ENCODE results near the gene OR13D1. TPM values are rescaled to one million over a fixed set of nuclear protein-coding genes. Genes with fewer than 3 reads are reported as not detected.
A peak's percentile ranks its signal among the peaks of the same experiment; 100 is the strongest.
"Not testable (repeated sequence)": the region's sequence is repeated elsewhere in the genome, so short reads cannot be mapped to it uniquely, and the experiment has no call there.

OR13D1 gene, protein sequence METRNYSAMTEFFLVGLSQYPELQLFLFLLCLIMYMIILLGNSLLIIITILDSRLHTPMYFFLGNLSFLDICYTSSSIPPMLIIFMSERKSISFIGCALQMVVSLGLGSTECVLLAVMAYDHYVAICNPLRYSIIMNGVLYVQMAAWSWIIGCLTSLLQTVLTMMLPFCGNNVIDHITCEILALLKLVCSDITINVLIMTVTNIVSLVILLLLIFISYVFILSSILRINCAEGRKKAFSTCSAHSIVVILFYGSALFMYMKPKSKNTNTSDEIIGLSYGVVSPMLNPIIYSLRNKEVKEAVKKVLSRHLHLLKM
- not detected for polyA plus RNA-seq (ENCODE audit: insufficient read length in 4 of 4)

DNA sequence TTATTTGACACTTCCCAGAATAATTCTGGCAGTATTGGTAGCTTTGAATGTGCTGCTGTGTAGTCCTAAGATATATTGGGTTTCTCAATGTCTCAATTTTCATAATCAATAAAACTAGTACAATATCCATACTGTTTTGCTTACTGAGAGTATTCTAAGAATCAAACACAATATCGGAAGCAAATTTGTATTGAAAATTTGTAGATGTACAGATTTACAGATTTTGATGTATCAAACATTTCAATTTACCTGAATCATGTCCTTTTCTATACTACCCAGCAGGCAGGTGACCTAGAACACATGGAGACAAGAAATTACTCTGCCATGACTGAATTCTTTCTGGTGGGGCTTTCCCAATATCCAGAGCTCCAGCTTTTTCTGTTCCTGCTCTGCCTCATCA, at the start of gene OR13D1:
TSS of gene OR13D1 (plus strand) at position 301 of the 400 bp plus-strand sequence. CDS start at position 301, 0 bp downstream.
- no peak for DNase-seq (ENCODE audit: low read depth in 4 of 4, low spot score in 3 of 4)

DNA sequence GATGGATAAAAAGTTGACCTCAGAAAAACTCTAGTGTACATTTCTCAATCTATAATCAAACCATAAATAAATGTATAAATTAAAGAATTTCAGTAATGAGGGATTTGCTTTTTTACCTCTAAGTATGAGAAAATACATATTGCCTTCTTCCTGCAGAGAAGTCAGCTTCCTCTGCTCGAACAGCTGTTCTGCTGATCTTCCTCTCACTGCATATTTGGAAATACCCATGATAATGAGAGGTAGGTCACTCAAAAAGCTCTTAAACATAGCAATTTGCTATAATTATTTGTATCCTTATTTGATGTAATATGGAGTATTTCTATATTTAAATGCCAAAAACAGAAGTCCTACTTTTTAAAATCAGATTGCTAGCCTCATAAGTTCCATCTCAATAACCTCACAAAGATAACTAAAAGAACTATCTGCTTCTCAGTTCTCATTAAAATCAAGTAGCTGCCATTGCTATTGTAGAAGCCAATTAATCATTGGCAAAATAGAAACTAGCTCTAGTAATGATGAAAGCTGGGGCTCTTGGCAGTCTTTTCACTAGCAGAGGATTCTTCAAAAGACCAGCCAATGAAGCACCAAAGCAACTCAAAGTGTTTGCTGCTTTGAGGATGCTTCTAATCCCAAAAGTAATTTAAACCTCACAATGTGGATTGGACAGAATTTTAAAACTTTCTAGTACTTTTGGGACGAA, 35.7 kb upstream of the OR13D1 start:
- DNase-seq (ENCODE audit: low read depth in 4 of 4, low spot score in 3 of 4) = no peak

DNA sequence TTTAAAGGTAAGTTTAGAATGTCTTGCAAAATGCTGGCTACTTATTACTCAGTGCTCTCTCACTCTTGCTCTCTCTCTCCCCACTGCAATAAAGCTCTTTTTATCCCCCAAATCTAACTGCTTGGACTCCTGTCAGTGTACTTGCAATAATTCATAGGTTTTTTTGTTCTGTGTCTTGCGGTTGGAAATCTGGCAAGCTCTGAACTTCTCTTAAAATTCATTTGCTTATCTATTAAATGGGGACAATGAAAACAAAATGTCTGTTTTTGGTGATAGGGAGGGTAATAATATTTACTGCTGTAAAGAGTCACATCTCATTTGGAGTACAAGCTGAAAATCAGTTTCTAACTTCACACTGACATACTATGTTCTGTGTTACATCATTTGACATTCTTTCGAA, 18.7 kb upstream of the OR13D1 start:
- DNase-seq (ENCODE audit: low read depth in 4 of 4, low spot score in 3 of 4) = no peak

DNA sequence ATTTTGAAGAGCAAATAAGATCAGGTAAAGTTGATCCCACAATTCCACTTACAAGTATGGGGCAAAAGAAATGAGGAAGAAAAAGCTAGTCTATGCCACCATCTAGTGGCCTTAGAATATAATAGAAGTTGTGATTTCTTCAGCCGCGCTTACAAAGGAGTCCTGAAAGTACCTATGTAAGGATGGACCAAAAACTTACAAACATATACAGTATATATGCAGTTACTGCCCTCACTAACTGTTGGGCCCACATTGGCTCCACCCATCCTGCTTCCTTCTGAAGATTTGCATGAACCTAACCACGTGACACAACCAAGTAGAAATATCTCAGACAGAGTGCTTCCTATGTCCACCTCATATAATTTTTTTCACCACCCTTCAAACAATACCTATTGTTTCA, 11.7 kb upstream of the OR13D1 start:
- peak in 3 of 4 donors; percentile 15 to 35 (median 19) for DNase-seq (ENCODE audit: low read depth in 4 of 4, low spot score in 3 of 4)

DNA sequence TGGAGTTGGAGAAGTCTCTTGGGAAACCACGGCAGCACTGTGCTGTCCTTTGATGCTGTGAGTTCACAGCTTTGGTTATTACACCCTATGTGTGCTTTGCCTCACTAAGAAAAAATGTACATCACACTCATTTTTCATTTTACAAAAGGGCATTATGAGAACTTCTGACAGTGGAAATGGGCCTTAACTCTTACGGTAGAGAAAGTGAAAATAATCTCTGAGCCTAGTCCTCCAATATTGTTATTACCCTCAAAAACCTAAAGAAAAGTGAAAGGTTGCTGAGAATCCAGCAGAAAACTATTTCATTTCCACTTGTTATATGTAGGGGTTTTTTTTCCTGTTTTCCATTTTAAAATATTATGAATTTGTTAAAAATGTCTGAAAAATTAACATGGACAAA, 8.2 kb upstream of the OR13D1 start:
- DNase-seq (ENCODE audit: low read depth in 4 of 4, low spot score in 3 of 4) = no peak

DNA sequence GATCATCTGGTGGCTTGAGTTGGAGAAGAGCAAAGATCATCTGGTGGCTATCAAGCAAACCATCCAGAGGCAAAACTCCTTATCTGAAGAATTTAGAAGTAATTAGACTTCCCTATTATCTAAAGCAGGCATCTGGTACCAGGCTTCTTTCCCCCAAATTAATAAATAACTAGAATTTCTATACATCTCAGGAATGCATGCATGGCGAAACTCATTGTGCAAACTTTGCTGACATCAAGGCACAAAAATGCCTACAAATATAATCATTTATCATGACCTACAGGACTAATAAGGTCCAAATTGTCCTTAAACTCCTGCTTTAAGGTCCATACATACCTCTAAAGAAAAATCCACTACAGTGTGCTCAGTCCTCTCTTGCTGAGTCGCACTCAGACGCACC, 6.0 kb downstream of the OR13D1 start:
- DNase-seq (ENCODE audit: low read depth in 4 of 4, low spot score in 3 of 4) = no peak

DNA sequence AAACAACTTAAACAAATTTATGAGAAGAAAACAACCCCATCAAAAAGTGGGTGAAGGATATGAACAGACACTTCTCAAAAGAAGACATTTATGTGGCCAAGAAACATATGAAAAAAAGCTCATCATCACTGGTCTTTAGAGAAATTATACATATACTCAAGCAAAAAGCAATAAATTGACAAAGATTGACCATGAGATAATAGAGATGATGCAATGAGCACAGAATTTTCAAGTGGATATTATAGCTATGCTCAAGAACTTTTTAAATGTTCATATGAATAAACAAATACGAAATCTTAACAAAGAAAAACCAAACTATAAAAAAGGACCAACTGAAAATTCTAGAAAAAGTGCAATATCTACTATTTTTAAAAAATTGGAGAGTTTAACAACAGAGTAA, 14.4 kb downstream of the OR13D1 start:
- DNase-seq (ENCODE audit: low read depth in 4 of 4, low spot score in 3 of 4) = not testable (repeated sequence)

DNA sequence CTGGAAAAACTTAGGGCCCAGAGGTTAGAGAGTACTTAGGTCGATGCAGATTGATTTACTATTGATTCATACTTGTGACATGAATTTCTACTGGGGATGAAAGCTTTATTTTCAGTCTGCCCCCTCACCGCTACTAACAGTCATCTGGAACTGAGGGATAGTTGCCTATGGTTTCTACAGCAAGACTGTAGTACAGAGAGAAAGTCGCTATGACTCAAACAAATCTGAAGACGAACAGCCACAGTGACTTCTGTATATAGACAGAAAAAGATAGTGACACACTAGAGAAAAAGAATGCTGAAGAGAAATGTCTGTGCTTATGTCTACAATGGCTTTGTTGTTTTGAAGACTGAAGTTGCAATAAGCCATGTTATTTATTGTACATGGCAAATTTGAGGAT, 17.3 kb downstream of the OR13D1 start:
- DNase-seq (ENCODE audit: low read depth in 4 of 4, low spot score in 3 of 4) = no peak

DNA sequence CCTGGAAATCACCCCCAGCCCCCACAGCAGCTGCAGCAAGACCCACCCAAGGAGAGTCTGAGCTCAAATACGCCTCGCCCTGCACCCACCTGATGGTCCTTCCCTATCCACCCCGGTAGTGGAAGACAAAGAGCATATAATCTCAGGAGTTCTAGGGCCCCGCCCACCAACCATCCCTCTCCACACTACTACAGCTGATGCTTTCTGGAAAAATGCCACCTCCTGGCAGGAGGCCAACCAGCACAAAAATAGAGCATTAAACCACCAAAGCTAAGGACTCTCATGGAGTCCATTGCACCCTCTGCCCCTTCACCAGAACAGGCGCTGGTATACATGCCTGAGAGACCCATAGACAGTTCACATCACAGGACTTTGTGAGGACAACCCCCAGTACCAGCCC, 30.7 kb downstream of the OR13D1 start:
- DNase-seq (ENCODE audit: low read depth in 4 of 4, low spot score in 3 of 4) = no peak

DNA sequence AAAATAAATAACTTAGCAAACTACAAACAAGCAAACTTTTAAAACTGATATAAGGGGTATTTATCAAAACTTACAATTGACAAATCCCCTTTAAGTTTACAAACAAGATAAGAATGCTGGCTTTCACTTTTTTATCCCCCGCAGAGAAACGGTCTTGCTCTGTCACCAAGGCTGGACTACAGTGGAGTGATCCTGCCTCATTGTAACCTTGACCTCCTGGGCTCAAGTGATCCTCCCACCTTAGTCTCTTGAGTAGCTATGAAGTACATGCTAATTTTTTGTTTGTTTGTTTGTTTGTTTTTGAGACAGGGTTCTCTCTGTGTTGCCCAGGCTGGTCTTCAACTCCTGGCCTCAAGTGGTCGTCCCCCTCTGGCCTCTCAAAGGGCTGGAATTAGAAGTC, 44.1 kb downstream of the OR13D1 start:
- DNase-seq (ENCODE audit: low read depth in 4 of 4, low spot score in 3 of 4) = no peak

DNA sequence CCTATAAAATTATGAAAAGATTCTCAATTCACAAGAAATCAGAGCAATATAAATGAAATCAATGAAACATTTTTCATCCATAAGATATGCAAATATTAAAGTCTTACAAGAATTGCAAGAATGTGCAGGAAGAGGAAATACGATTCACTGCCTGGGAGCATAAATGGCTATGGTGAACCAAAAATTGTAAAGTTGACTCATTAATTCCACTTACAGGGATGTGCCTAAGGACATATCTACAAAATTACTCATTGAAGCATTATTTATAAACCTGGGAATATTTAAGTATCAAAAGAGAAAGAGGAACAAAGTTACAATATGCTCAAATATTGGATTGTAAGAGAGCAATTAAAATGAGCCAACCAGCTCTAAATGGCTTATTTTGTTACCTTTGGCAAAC, 46.3 kb downstream of the OR13D1 start:
- DNase-seq (ENCODE audit: low read depth in 4 of 4, low spot score in 3 of 4) = no peak

DNA sequence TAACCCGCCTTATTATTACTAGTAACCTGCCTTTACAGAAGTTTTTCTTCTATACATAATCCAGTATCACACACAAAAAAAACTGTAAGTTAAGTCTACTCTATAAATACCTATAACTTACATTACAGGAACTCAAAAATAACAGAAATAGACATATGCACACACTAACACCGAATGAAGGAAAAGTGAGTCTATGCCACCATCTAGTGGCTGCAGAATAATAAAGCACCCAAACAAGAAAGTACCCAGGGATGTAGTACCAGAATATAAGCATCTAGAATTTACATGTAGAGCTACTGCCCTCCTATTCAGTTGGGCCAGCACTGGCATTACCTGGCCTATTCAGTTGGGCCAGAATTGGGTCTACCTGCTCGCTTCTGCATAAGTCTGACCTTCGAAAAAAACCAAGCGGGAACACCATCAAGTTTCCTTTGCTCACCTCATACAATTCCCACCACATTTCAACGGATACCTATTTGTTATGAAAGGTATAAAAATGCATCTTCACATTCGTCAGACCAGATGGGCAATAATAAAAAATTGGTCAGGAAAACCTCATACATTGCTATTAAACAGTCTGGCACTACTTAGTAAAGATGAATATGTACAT, 49.2 kb downstream of the OR13D1 start:
- peak; percentile 49 to 55 (median 52) for DNase-seq (ENCODE audit: low read depth in 4 of 4, low spot score in 3 of 4)

Other genes with a start within 250 kb of the OR13D1 start
- not detected for gene OR13F1, start 190.3 kb upstream of the OR13D1 start, polyA plus RNA-seq (ENCODE audit: insufficient read length in 4 of 4)
- gene OR13C4, start 167.3 kb upstream of the OR13D1 start, polyA plus RNA-seq (ENCODE audit: insufficient read length in 4 of 4) = not detected
- not detected for gene OR13C3, start 157.7 kb upstream of the OR13D1 start, polyA plus RNA-seq (ENCODE audit: insufficient read length in 4 of 4)
- not detected for gene OR13C8, start 125.3 kb upstream of the OR13D1 start, polyA plus RNA-seq (ENCODE audit: insufficient read length in 4 of 4)
- gene OR13C5, start 95.1 kb upstream of the OR13D1 start, polyA plus RNA-seq (ENCODE audit: insufficient read length in 4 of 4) = under 1 TPM in 1 of 4 donors, not detected in 3; 0.36 TPM
- under 1 TPM in 1 of 4 donors, not detected in 3; 0.10 TPM for gene OR13C2, start 88.9 kb upstream of the OR13D1 start, polyA plus RNA-seq (ENCODE audit: insufficient read length in 4 of 4)
- not detected for gene OR13C9, start 76.3 kb upstream of the OR13D1 start, polyA plus RNA-seq (ENCODE audit: insufficient read length in 4 of 4)
- 10 to 100 TPM; 53.4 to 65.6 (median 61.0) TPM for gene NIPSNAP3A, start 53.2 kb downstream of the OR13D1 start, polyA plus RNA-seq (ENCODE audit: insufficient read length in 4 of 4)
- gene NIPSNAP3B, start 69.6 kb downstream of the OR13D1 start, polyA plus RNA-seq (ENCODE audit: insufficient read length in 4 of 4) = 10 to 100 TPM; 11.2 to 13.2 (median 11.7) TPM
- gene ABCA1, start 233.6 kb downstream of the OR13D1 start, polyA plus RNA-seq (ENCODE audit: insufficient read length in 4 of 4) = 10 to 100 TPM in 2 of 4 donors, 1 to 10 TPM in 2; 6.8 to 11.3 (median 9.7) TPM

All from right renal pelvis (tissue), 4 donors.